ENCODE data around the gene CHFR. TPM values are rescaled to one million over a fixed set of nuclear protein-coding genes. Genes with fewer than 3 reads are reported as not detected.

CHFR gene
- total RNA-seq, 1 experiment from 2014 or later, result 53.3 TPM

DNA sequence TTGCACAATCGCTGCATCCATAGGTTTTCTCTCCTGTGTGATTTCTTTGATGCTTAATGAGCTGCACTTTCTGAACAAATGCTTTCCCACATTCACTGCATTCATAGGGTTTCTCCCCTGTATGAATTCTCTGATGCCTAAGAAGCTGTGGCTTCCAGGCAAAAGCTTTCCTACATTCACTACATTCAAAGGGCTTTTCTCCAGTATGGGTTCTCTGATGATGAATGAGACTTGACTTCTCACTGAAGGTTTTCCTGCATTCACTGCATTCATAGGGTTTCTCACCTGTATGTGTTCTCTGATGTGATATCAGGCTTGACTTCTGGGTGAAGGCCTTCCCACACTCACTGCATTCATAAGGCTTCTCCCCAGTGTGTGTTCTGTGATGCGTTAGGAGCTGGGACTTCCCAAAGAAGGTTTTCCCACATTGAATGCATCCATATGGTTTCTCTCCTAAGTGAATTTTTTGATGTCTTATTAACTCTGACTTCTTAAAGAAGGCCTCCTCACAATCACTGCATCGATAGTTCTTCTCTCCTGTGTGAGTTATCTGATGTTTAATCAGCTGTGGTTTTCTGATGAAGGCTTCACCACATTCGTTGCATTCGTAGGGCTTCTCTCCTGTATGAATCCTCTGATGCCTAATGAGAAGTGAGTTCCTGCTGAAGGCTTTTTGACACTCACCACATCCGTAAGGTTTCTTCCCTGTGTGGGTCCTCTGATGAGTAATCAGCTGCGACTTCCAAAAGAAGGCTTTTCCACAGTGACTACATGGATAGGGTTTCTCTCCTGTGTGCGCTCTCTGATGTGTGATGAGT is 38.4 kb upstream of the CHFR start:
- Histone ChIP-seq H3T11ph (ENCODE audit: low read length) (no peak overlapping the region), H3K9me3 (ENCODE audit: control insufficient read depth, low read depth, low read length) (peaks cover 76% of the 10 kb centered on the region), H3K4me1 (ENCODE audit: insufficient read depth, low read length) (no peaks in the 10 kb centered on the region), H3K9ac (ENCODE audit: extremely low read depth, insufficient read length, low read length) (no peak overlapping the region), H3K14ac (ENCODE audit: insufficient read depth, low read length) (no peak overlapping the region), H4K5ac (ENCODE audit: insufficient read length, low read depth, low read length) (no peak overlapping the region), H3K18ac (ENCODE audit: insufficient read length, low read depth, low read length) (no peak overlapping the region), H3K23me2 (ENCODE audit: insufficient read length, low read depth, low read length, poor library complexity, severe bottlenecking) (no peaks in the 10 kb centered on the region), H2BK20ac (ENCODE audit: low read depth, low read length, poor library complexity, severe bottlenecking) (no peak overlapping the region), H3K56ac (ENCODE audit: insufficient read length, low read depth, low read length) (no peak overlapping the region), H4K8ac (replicated peaks; ENCODE audit: insufficient read length, low read depth, low read length) (no peak overlapping the region), H3K23ac (ENCODE audit: insufficient read length, low read depth, low read length) (no peak overlapping the region), H2AFZ (ENCODE audit: low read length) (no peak overlapping the region), H3K4ac (ENCODE audit: low read depth, low read length) (no peak overlapping the region), H3K27ac (ENCODE audit: insufficient read length, low read depth, low read length) (no peak overlapping the region), H2BK120ac (ENCODE audit: low read depth, low read length, poor library complexity, severe bottlenecking) (no peak overlapping the region), H2BK15ac (ENCODE audit: low read depth, low read length) (no peak overlapping the region), H4K91ac (ENCODE audit: insufficient read length, low read depth, low read length) (no peak overlapping the region), H4K20me1 (ENCODE audit: control insufficient read depth, insufficient read depth, insufficient read length) (no peaks in the 10 kb centered on the region), H2BK5ac (ENCODE audit: insufficient read length, low read length) (no peak overlapping the region), H2BK12ac (ENCODE audit: insufficient read length, low read depth, low read length) (no peak overlapping the region), H3K79me1 (ENCODE audit: insufficient read depth, low read depth, low read length, poor library complexity, severe bottlenecking) (no peaks in the 10 kb centered on the region), H3K4me2 (ENCODE audit: insufficient read depth, insufficient read length, low read length) (no peak overlapping the region), H3K27me3 (ENCODE audit: insufficient read depth, low read length) (no peaks in the 10 kb centered on the region), H2AK5ac (ENCODE audit: insufficient read length, low read length) (no peak overlapping the region), H3K79me2 (ENCODE audit: insufficient read depth, low read length) (no peaks in the 10 kb centered on the region)
- Mint-ChIP-seq H3K27ac (no peak overlapping the region), H3K9me3 (peaks cover 95 to 97% of the 10 kb centered on the region in 2 experiments), H3K27me3 (ENCODE audit: low read depth) (peaks cover 18% of the 10 kb centered on the region), H3K36me3 (ENCODE audit: insufficient read depth in 1 of 3, low read depth in 3 of 3) (peaks cover 61 to 91% (median 84%) of the 10 kb centered on the region in 3 experiments), H3K4me3 (no peak overlapping the region), H3K4me1 (no peaks in the 10 kb centered on the region)
- TF ChIP-seq, protein P1, sequence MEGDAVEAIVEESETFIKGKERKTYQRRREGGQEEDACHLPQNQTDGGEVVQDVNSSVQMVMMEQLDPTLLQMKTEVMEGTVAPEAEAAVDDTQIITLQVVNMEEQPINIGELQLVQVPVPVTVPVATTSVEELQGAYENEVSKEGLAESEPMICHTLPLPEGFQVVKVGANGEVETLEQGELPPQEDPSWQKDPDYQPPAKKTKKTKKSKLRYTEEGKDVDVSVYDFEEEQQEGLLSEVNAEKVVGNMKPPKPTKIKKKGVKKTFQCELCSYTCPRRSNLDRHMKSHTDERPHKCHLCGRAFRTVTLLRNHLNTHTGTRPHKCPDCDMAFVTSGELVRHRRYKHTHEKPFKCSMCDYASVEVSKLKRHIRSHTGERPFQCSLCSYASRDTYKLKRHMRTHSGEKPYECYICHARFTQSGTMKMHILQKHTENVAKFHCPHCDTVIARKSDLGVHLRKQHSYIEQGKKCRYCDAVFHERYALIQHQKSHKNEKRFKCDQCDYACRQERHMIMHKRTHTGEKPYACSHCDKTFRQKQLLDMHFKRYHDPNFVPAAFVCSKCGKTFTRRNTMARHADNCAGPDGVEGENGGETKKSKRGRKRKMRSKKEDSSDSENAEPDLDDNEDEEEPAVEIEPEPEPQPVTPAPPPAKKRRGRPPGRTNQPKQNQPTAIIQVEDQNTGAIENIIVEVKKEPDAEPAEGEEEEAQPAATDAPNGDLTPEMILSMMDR (conservative IDR thresholded peaks at IDR 0.05), result no peak
- no peak for DNase-seq
- WGBS (ENCODE audit: extremely low coverage, insufficient read length, low lambda C conversion rate), result no CpG with 5 or more reads among the region's 8 CpGs

Measured in H9 (cell line).